ENCODE measurements around the gene GNB2.
A peak's percentile ranks its signal among the peaks of the same experiment; 100 is the strongest.
"Not testable (repeated sequence)": the region's sequence is repeated elsewhere in the genome, so short reads cannot be mapped to it uniquely, and the experiment has no call there.

GNB2 gene

DNA sequence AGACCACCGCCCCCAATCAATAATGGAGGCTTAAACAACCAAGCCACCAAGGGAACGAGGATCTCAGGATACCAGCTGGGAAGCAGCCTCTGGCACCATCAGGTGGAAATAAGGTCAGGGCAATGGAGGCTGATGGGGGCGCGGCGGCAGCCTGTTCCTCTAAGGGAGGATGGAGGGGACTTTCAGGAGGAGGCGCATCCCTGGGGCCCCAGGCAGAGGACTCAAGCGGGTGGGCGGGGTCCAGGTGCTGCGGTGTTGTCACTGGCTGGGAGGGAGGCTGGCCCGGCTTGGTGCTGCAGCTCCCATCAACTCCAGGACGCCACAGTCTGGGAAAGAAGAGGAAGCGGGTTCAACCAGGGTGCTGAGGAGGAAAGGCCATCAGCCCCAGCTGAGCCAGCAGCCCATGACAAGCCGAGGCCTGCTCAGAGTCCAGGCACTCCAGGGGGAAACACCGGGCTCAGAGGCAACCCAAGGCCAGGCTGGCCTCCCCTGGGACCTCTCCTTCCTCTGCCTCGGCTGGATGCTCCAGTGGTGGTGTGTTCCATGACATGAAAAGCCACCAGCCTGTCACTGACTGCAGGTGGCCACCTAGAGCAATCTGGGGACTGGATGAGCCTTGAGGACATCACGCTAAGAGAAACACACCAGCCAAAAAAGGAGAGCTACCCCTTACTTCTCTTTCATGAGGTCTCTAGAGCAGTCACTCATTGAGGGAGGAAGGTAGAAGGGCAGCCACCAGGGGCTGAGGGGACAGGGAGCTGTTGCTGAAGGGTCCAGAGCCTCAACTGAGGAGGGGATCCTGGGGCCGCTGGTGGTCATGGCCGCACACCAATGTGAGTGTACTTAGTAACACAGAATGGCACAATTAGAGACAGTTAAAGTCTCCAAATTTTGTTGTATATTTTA lies 15.9 kb downstream of the GNB2 start:
- WGBS, 2 experiments (ENCODE audit: insufficient coverage in 2 of 2), result 89 to 94% methylated on average over 16 to 17 of the region's 18 CpGs
- Histone ChIP-seq H3K36me3 (ENCODE audit: control insufficient read depth, insufficient read depth, low read length) (peaks cover 63% of the 10 kb centered on the region), H3K4me3 (ENCODE audit: extremely low read depth, insufficient read depth, low read length, poor library complexity, severe bottlenecking) (no peak overlapping the region), H3K27ac (ENCODE audit: low read depth, low read length, severe bottlenecking) (no peak overlapping the region), H3K9me3 (ENCODE audit: control insufficient read depth, low read length) (no peaks in the 10 kb centered on the region), H3K4me1 (ENCODE audit: control insufficient read depth, insufficient read depth, low read length, poor library complexity, severe bottlenecking) (peaks cover 27% of the 10 kb centered on the region)

DNA sequence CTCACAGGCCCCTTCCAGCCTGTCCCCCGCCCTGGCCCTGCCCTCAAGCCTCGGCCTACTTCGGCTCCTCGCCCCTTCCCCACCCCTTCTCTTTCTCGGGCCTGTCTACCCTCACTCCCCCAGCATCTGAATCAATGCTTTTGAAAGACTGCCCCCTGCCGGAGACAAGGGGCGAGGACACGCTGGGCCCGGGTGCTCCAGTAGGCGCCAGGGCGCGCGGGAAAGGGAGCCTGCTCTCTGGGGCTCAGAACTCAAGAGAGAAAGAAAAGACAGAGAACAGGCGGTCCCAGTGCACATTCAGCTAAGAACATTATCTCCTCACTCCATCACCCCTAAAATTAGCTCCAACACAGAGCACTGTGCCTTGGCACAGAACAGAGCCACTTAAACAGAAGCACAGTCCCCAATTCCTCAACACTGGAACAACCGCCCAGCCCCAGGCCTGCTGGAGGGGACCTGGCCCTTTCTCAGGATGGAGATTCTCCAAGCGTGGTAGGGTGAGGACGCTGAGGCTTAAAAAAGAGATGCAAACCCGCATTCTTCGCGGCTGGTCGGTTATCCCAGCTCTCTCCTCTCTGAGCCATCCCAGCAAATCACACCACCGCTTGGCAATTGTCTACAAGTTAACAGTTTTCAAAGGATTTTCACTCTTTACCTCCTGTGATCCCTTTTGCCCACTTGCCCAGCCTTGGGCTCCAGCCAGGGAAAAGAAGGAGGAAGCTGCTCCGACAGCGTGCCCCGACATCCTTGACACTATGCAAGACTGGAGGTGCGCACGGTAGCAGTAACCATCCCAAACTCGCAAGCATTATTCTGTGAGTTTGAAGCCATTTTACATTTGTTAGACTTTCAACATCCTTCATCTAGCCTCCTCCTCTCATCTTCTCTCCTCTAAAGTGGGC lies 18.4 kb downstream of the GNB2 start:
- Histone ChIP-seq H3K27ac (ENCODE audit: low read depth, low read length, severe bottlenecking) (peak overlapping the region; percentile 43), H3K4me1 (ENCODE audit: control insufficient read depth, insufficient read depth, low read length, poor library complexity, severe bottlenecking) (peaks cover 27% of the 10 kb centered on the region), H3K9me3 (ENCODE audit: control insufficient read depth, low read length) (no peaks in the 10 kb centered on the region), H3K36me3 (ENCODE audit: control insufficient read depth, insufficient read depth, low read length) (peaks cover 39% of the 10 kb centered on the region), H3K4me3 (ENCODE audit: extremely low read depth, insufficient read depth, low read length, poor library complexity, severe bottlenecking) (peak overlapping the region; percentile 86)
- WGBS, 2 experiments (ENCODE audit: insufficient coverage in 2 of 2), result 19 to 31% methylated on average over 17 to 19 of the region's 28 CpGs

DNA sequence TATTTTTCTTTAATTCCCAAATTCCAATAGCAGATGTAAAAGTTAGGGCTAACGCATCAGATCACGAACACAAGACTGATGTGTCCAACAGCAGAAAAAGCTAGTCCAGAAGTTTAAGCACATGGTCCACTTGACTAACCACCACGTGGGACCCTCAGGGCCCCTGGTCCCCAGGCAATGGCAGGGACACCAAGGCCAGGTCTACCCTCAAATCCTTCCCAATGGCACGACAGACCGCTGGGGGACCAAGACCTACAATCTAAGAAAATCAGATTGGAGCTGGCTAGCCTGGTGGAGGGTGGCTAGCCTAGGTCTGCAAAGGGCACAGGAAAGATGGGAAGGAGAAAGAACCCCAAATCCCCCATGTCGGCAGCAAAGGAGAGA lies 19.0 kb downstream of the GNB2 start:
- peaks cover 32% of the 10 kb centered on the region for H3K36me3 ChIP-seq (ENCODE audit: control insufficient read depth, insufficient read depth, low read length)
- no peak overlapping the region for H3K27ac ChIP-seq (ENCODE audit: low read depth, low read length, severe bottlenecking)
- H3K4me3 ChIP-seq (ENCODE audit: extremely low read depth, insufficient read depth, low read length, poor library complexity, severe bottlenecking), result peak overlapping the region; percentile 86
- peaks cover 26% of the 10 kb centered on the region for H3K4me1 ChIP-seq (ENCODE audit: control insufficient read depth, insufficient read depth, low read length, poor library complexity, severe bottlenecking)
- WGBS, 2 experiments (ENCODE audit: insufficient coverage in 2 of 2), result 71% methylated on average over 3 of the region's 6 CpGs
- no peaks in the 10 kb centered on the region for H3K9me3 ChIP-seq (ENCODE audit: control insufficient read depth, low read length)

DNA sequence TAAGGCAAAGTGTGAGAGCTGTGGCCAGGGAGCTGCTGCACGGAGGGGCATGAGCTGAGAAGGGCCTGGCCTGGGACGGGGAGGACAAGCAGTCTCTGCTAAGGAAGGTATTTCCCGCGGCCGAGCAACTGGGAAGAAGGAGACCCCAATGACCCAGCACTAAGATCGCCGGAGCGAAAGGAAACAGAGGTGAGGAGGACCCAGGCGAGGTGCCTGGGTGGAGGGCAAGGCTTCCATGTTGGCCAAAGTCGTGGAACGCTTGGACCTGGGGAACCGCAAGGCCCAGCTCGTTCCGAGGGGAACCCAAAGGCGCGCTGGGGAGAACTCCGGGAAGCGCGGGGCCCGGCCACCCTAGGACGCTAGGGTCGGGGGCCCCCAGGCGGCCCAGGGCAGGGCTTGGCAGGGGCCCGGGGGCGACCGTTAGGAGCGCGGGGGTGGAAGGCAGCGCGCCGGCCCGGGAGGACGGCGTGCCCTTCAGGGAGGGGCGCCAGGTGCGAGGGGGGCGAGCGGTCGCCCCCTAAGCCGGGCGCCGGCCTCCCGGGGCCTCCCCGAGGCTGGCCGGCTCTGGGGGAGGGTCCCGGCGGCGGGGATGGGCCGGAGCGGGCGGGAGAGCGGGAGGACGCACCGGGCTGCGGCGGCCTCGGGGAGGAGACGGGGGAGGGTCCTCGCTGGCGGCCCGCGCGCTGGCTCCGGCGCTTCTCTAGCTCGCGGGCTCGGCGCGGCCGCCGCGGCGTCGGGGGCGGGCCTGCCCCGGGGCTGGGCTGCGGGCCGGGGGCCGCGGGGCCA lies 20.0 kb downstream of the GNB2 start:
- Histone ChIP-seq H3K9me3 (ENCODE audit: control insufficient read depth, low read length) (no peaks in the 10 kb centered on the region), H3K36me3 (ENCODE audit: control insufficient read depth, insufficient read depth, low read length) (peaks cover 24% of the 10 kb centered on the region), H3K4me1 (ENCODE audit: control insufficient read depth, insufficient read depth, low read length, poor library complexity, severe bottlenecking) (peaks cover 22% of the 10 kb centered on the region), H3K27ac (ENCODE audit: low read depth, low read length, severe bottlenecking) (peak overlapping the region; percentile 29), H3K4me3 (ENCODE audit: extremely low read depth, insufficient read depth, low read length, poor library complexity, severe bottlenecking) (peak overlapping the region; percentile 86)
- WGBS, 2 experiments (ENCODE audit: insufficient coverage in 2 of 2), result 0% methylated on average over 24 to 78 of the region's 81 CpGs

DNA sequence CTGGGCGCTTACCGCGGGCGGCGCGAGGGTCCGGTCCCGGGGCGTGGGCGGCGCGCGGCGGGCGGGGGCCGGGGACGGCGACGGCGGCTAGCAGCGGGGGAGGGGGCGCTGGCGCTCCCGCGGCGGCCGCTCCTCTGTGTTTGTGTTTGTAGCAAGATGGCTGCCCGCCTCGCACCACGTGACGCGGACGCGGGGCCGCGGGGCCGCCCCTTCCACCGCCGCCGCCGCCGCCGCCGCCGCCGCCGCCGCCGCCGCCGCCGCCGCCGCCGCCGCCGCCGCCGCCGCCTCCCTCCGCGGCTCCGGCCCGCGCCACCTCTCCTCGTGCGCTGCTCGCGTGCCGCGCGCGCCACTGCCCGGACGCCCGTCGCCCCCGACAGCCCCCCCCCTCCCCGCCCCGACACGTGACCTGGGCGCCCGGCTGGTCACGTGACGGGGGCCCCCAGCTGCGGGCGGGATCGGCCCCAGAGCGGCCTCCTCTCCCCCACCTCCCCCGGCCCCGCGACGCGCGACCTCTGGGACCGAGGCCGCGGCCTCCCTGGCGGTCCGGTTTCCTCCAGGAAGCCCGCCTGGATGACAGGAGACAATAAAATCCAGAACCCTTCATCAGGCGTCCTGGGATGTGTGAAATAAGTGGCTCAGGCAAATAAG lies 20.7 kb downstream of the GNB2 start, which contains the start of gene GIGYF1:
Gene GIGYF1, minus strand, starts transcription at position 153 of the 648 bp plus-strand sequence. CDS start 6,012 bp downstream, outside the sequence.
- peak within 1 kb of the TSS; percentile 29 for H3K27ac ChIP-seq (ENCODE audit: low read depth, low read length, severe bottlenecking)
- no peaks in the 10 kb centered on the region for H3K9me3 ChIP-seq (ENCODE audit: control insufficient read depth, low read length)
- peaks cover 22% of the 10 kb centered on the region for H3K4me1 ChIP-seq (ENCODE audit: control insufficient read depth, insufficient read depth, low read length, poor library complexity, severe bottlenecking)
- peak within 1 kb of the TSS; percentile 86 for H3K4me3 ChIP-seq (ENCODE audit: extremely low read depth, insufficient read depth, low read length, poor library complexity, severe bottlenecking)
- H3K36me3 ChIP-seq (ENCODE audit: control insufficient read depth, insufficient read depth, low read length), result peaks cover 18% of the 10 kb centered on the region
- 1% methylated on average over 14 to 20 of the region's 102 CpGs for WGBS, 2 experiments (ENCODE audit: insufficient coverage in 2 of 2)

DNA sequence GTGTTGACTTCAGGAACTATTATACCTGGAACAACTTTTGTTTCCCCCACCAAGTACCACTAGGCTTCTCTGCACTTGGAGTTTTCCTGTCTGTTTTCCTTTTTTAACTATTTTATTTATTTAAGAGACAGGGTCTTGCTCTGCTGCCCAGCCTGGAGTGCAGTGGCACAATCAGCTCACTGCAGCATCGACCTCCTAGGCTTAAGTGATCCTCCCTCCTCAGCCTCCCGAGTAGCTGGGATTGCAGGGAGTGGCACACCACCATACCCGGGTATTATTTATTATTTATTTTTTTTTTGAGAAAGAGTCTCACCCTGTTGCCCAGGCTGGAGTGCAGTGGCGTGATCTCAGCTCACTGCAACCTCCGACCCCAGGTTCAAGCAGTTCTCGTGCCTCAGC lies 22.6 kb downstream of the GNB2 start:
- 90 to 95% methylated on average over 2 to 4 of the region's 6 CpGs for WGBS, 2 experiments (ENCODE audit: insufficient coverage in 2 of 2)
- Histone ChIP-seq H3K36me3 (ENCODE audit: control insufficient read depth, insufficient read depth, low read length) (peaks cover 2% of the 10 kb centered on the region), H3K4me1 (ENCODE audit: control insufficient read depth, insufficient read depth, low read length, poor library complexity, severe bottlenecking) (peaks cover 16% of the 10 kb centered on the region), H3K4me3 (ENCODE audit: extremely low read depth, insufficient read depth, low read length, poor library complexity, severe bottlenecking) (no peak overlapping the region), H3K27ac (ENCODE audit: low read depth, low read length, severe bottlenecking) (no peak overlapping the region), H3K9me3 (ENCODE audit: control insufficient read depth, low read length) (no peaks in the 10 kb centered on the region)

DNA sequence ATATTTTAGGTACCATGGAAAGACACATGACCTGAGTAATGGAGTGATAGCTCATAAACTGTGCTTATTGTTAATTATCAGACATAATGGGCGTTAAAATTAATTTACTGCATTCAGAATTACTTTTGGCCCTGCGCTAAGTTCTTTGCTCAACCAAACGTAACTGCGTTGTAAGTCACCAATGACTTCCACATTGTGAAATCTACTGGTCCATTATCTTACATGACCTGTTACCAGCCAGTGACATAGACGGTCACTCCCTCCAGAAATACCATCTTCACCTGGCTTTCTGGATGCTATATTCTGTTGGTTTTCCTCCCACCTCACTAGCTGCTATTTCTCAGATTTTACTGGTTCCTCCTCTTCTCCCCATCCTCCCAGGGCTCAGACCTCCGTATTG lies 25.5 kb downstream of the GNB2 start:
- Histone ChIP-seq H3K4me3 (ENCODE audit: extremely low read depth, insufficient read depth, low read length, poor library complexity, severe bottlenecking) (no peak overlapping the region), H3K27ac (ENCODE audit: low read depth, low read length, severe bottlenecking) (no peak overlapping the region), H3K4me1 (ENCODE audit: control insufficient read depth, insufficient read depth, low read length, poor library complexity, severe bottlenecking) (no peaks in the 10 kb centered on the region), H3K36me3 (ENCODE audit: control insufficient read depth, insufficient read depth, low read length) (no peaks in the 10 kb centered on the region), H3K9me3 (ENCODE audit: control insufficient read depth, low read length) (no peaks in the 10 kb centered on the region)
- 88 to 95% methylated on average over 5 of the region's 6 CpGs for WGBS, 2 experiments (ENCODE audit: insufficient coverage in 2 of 2)

DNA sequence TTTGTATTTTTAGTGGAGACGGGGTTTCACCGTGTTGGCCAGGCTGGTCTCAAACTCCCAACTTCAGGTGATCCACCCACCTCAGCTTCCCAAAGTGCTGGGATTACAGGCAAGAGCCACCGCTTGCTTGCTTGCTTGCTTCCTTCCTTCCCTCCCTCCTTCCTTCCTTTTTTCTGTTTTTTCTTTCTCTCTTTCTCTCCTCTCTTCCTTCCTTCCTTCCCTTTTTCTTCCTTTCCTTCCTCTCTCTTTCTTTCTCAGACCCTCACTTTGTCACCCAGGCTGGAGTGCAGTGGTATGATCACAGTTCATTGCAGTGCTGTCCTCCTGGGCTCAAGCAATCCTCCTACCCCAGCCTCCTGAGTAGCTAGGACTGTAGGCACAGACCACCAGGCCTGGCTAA lies 27.5 kb downstream of the GNB2 start:
- not testable (repeated sequence) for H3K4me3 ChIP-seq (ENCODE audit: extremely low read depth, insufficient read depth, low read length, poor library complexity, severe bottlenecking); H3K9me3 ChIP-seq (ENCODE audit: control insufficient read depth, low read length); H3K36me3 ChIP-seq (ENCODE audit: control insufficient read depth, insufficient read depth, low read length); H3K4me1 ChIP-seq (ENCODE audit: control insufficient read depth, insufficient read depth, low read length, poor library complexity, severe bottlenecking); H3K27ac ChIP-seq (ENCODE audit: low read depth, low read length, severe bottlenecking)
- 91 to 96% methylated on average over 3 of the region's 3 CpGs for WGBS, 2 experiments (ENCODE audit: insufficient coverage in 2 of 2)

DNA sequence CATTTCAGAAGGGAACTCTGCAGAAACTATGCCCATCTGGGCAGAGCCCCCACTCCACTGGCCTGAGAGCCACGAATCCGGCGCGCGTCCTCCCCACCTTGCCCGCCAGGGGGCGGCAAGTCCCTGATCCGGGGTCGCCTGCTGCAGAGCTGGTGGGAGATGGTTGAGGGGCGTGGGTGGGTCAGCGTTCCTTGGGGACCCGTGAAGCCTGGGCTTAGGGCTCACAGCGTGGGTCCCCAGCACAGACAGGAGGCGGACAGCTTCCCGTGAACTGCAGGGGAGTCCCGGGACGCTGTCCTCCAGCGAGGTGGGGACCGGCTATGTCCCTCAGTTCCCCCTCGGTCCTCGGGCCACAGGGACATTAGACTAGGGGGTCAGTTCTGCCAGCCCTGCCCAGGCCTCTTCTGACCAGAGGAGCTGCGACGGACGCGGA lies 31.8 kb downstream of the GNB2 start:
- Histone ChIP-seq H3K27ac (ENCODE audit: low read depth, low read length, severe bottlenecking) (peak overlapping the region; percentile 95), H3K9me3 (ENCODE audit: control insufficient read depth, low read length) (no peaks in the 10 kb centered on the region), H3K4me1 (ENCODE audit: control insufficient read depth, insufficient read depth, low read length, poor library complexity, severe bottlenecking) (peaks cover 10% of the 10 kb centered on the region), H3K4me3 (ENCODE audit: extremely low read depth, insufficient read depth, low read length, poor library complexity, severe bottlenecking) (peak overlapping the region; percentile 97), H3K36me3 (ENCODE audit: control insufficient read depth, insufficient read depth, low read length) (peaks cover 22% of the 10 kb centered on the region)
- WGBS, 2 experiments (ENCODE audit: insufficient coverage in 2 of 2), result 0 to 1% methylated on average over 19 to 25 of the region's 25 CpGs

Data from mesodermal cell (in vitro differentiated cells).